ENCODE results near the gene CCDC12. TPM values are rescaled to one million over a fixed set of nuclear protein-coding genes. Genes with fewer than 3 reads are reported as not detected.

Gene CCDC12
- total and polyA plus RNA-seq, 2 of the 13 experiments (the other 11 are each of a cell fraction or from before 2014, with no cell fraction given), result 30.1 to 49.5 TPM

GRCh38 chr3:46895761-46896160, 80.8 kb downstream of the CCDC12 start:
- Histone ChIP-seq H4K20me1 (ENCODE audit: insufficient read depth, low read length) (no peaks in the 10 kb centered on the region), H3K36me3 (replicated peaks in 1 of 2; ENCODE audit: control insufficient read depth in 1 of 2, insufficient read depth in 2 of 2, low read length in 2 of 2) (no peaks in the 10 kb centered on the region), H3K4me3 (replicated peaks in 1 of 3; ENCODE audit: insufficient read depth in 1 of 3, low read depth in 2 of 3, low read length in 3 of 3) (no peak overlapping the region), H3K79me2 (ENCODE audit: insufficient read depth, low read length) (no peaks in the 10 kb centered on the region), H3K9ac (ENCODE audit: insufficient read depth, low read depth, low read length) (no peak overlapping the region), H2AFZ (ENCODE audit: low read length) (no peak overlapping the region), H3K27me3 (ENCODE audit: control insufficient read depth in 1 of 2, insufficient read depth in 2 of 2, low read length in 2 of 2) (peaks cover 6 to 36% of the 10 kb centered on the region in 2 experiments; a peak in 4 of 5 replicates), H3K9me3 (ENCODE audit: low read length) (no peaks in the 10 kb centered on the region), H3K27ac (ENCODE audit: extremely low read length, insufficient read depth, low read length) (no peak overlapping the region), H3K4me2 (ENCODE audit: low read depth, low read length) (no peak overlapping the region), H3K4me1 (ENCODE audit: insufficient read depth, low read length) (peaks cover 13% of the 10 kb centered on the region)
- POLR2A ChIA-PET, result no interaction called here
- intact Hi-C loops (cut with micrococcal nuclease; ENCODE audit: unreplicated experiment) (loop anchor here (1.0 to 2.0 kb wide), 2 partner anchors 29 to 190 kb away; no protein-coding TSS in a partner anchor), in situ Hi-C loops (cut with HindIII; ENCODE audit: extremely low pct_ligation_motif_present, low pct_unique_long_range_greater_than_20kb) (no loop called here)
- ATAC-seq (no peak), FAIRE-seq (no peak), DNase-seq (ENCODE audit: low spot score) (no peak)
- no TSS peak for BruUV-seq (replicated peaks)
- CTCF ChIA-PET (ENCODE audit: low intra/inter-chr PET ratio, low total read pairs), result interaction anchor here (2.5 to 3.5 kb wide), 2 partner anchors 29 to 190 kb away, joined by 18 to 39 read pairs; no protein-coding TSS in a partner anchor
- WGBS (ENCODE audit: low lambda C conversion rate), result 0% methylated on average over 3 of the region's 4 CpGs
- no peak for TF ChIP-seq GFI1 (CRISPR knock-in tag; IDR thresholded peaks at IDR 0.05; ENCODE audit: borderline replicate concordance)
- no peak for TF ChIP-seq ZNF589 (CRISPR knock-in tag; conservative IDR thresholded peaks at IDR 0.05)

- no peaks in the 10 kb centered on the region for H4K20me1 ChIP-seq (ENCODE audit: insufficient read depth, low read length)
- H3K27ac ChIP-seq (ENCODE audit: extremely low read length, insufficient read depth, low read length), result no peak overlapping the region
- CTCF ChIA-PET (ENCODE audit: low intra/inter-chr PET ratio, low total read pairs), result interaction anchor here (0.9 to 3.5 kb wide), 3 partner anchors 29 to 407 kb away, joined by 4 to 39 read pairs (median 18); no protein-coding TSS in a partner anchor
- POLR2A ChIA-PET, result no interaction called here
- peaks cover 13% of the 10 kb centered on the region for H3K4me1 ChIP-seq (ENCODE audit: insufficient read depth, low read length)
- H3K36me3 ChIP-seq (replicated peaks in 1 of 2; ENCODE audit: control insufficient read depth in 1 of 2, insufficient read depth in 2 of 2, low read length in 2 of 2), result no peaks in the 10 kb centered on the region
- H3K9me3 ChIP-seq (ENCODE audit: low read length), result no peaks in the 10 kb centered on the region
- H3K4me2 ChIP-seq (ENCODE audit: low read depth, low read length), result no peak overlapping the region
- 12% methylated on average over 5 of the region's 5 CpGs for WGBS (ENCODE audit: low lambda C conversion rate)
- no TSS peak for BruUV-seq (replicated peaks)
- no peak overlapping the region for H3K9ac ChIP-seq (ENCODE audit: insufficient read depth, low read depth, low read length)
- H3K79me2 ChIP-seq (ENCODE audit: insufficient read depth, low read length), result no peaks in the 10 kb centered on the region
- no peak overlapping the region for H3K4me3 ChIP-seq (replicated peaks in 1 of 3; ENCODE audit: insufficient read depth in 1 of 3, low read depth in 2 of 3, low read length in 3 of 3)
- peaks cover 6 to 38% of the 10 kb centered on the region in 2 experiments; a peak in 4 of 5 replicates for H3K27me3 ChIP-seq (ENCODE audit: control insufficient read depth in 1 of 2, insufficient read depth in 2 of 2, low read length in 2 of 2)
- DNase-seq (ENCODE audit: low spot score), result peak; percentile 36
- in situ Hi-C loops (cut with HindIII; ENCODE audit: extremely low pct_ligation_motif_present, low pct_unique_long_range_greater_than_20kb) (no loop called here), intact Hi-C loops (cut with micrococcal nuclease; ENCODE audit: unreplicated experiment) (loop anchor here (1.0 to 2.0 kb wide), 2 partner anchors 28 to 190 kb away; no protein-coding TSS in a partner anchor)
- FAIRE-seq, result no peak
- ATAC-seq, result peak; percentile 67
- no peak overlapping the region for H2AFZ ChIP-seq (ENCODE audit: low read length)
- TF ChIP-seq GABPA (IDR thresholded peaks at IDR 0.05; ENCODE audit: low read depth, low read length) (no peak), GABPA (CRISPR knock-in tag; IDR thresholded peaks at IDR 0.05; ENCODE audit: low read depth) (no peak), XRCC5 (optimal IDR thresholded peaks at IDR 0.05; ENCODE audit: low read length) (peak; percentile 65), SRSF9 (IDR thresholded peaks at IDR 0.05; ENCODE audit: borderline replicate concordance, insufficient read depth, low read depth, low read length, poor library complexity, severe bottlenecking) (no peak), MYC (CRISPR knock-in tag; IDR thresholded peaks at IDR 0.05; ENCODE audit: borderline replicate concordance) (no peak), SALL1 (CRISPR knock-in tag; IDR thresholded peaks at IDR 0.05) (0 out of 2 replicates have a peak, but pooled peaks have one; percentile 25), CTCF (CRISPR knock-in tag; IDR thresholded peaks at IDR 0.05) (peak; percentile 88), RAD21 (CRISPR knock-in tag; IDR thresholded peaks at IDR 0.05) (peak; percentile 85), PATZ1 (CRISPR knock-in tag; IDR thresholded peaks at IDR 0.05) (peak; percentile 71), SP2 (CRISPR knock-in tag; IDR thresholded peaks at IDR 0.05) (no peak), ZBTB21 (CRISPR knock-in tag; IDR thresholded peaks at IDR 0.05) (no peak), ZBTB34 (CRISPR knock-in tag; IDR thresholded peaks at IDR 0.05) (no peak)
Measured at GRCh38 chr3:46895204-46895660, 81.3 kb downstream of the CCDC12 start.
